GM12878 (cell line): ENCODE data around the gene RPL18. TPM values are rescaled to one million over a fixed set of nuclear protein-coding genes. Genes with fewer than 3 reads are reported as not detected.

Experiments
- ASH2L ChIP-seq: fragments of 300-600, 200-600 bp; sonication (generic); IDR thresholded peaks from 2 replicates; pipeline ENCODE4 v1.6.1; 2017; ENCODE audit warnings: low read depth, mild to moderate bottlenecking, borderline replicate concordance
- ATF3 ChIP-seq: IDR thresholded peaks from 2 replicates; pipeline ENCODE4 v1.6.1; 2011; ENCODE audit warnings: low read depth, mild to moderate bottlenecking, low read length, moderate library complexity, borderline replicate concordance; ENCODE audit errors: extremely low read depth
- BMI1 ChIP-seq: fragments of 450-650 bp; IDR thresholded peaks from 2 replicates; pipeline ENCODE4 v1.6.1; 2016; ENCODE audit warnings: mild to moderate bottlenecking, moderate library complexity, borderline replicate concordance
- CHD2 ChIP-seq: IDR thresholded peaks from 2 replicates; pipeline ENCODE4 v1.6.1; 2011; ENCODE audit warnings: low read depth, low read length, improper control_type of control experiment, borderline replicate concordance
- CUX1 ChIP-seq: IDR thresholded peaks from 2 replicates; pipeline ENCODE4 v1.6.1; 2012; ENCODE audit warnings: improper control_type of control experiment, low read depth, low read length; ENCODE audit not compliant: insufficient replicate concordance
- DPF2 ChIP-seq: fragments of 450-650 bp; IDR thresholded peaks from 2 replicates; pipeline ENCODE4 v1.6.1; 2017; ENCODE audit warnings: mild to moderate bottlenecking
- KAT2A ChIP-seq: conservative IDR thresholded peaks from 2 replicates; pipeline ENCODE4 v1.6.1; 2011; ENCODE audit warnings: low read depth, low read length; ENCODE audit not compliant: control insufficient read depth
- LARP7 ChIP-seq: fragments of 450-650 bp; IDR thresholded peaks from 2 replicates; pipeline ENCODE4 v1.6.1; 2017; ENCODE audit warnings: mild to moderate bottlenecking
- PBX3 ChIP-seq: IDR thresholded peaks from 2 replicates; pipeline ENCODE4 v1.6.1; 2011; ENCODE audit warnings: mild to moderate bottlenecking, low read depth, low read length, moderate library complexity; ENCODE audit not compliant: insufficient replicate concordance
- POLR2AphosphoS5 ChIP-seq: IDR thresholded peaks from 2 replicates; pipeline ENCODE4 v1.6.1; 2011; ENCODE audit warnings: mild to moderate bottlenecking, low read length, inconsistent platforms
- POU2F2 ChIP-seq: IDR thresholded peaks from 3 replicates; pipeline ENCODE4 v1.6.1; 2011; ENCODE audit warnings: low read depth, mild to moderate bottlenecking, low read length, borderline replicate concordance
- RCOR1 ChIP-seq: conservative IDR thresholded peaks from 2 replicates; pipeline ENCODE4 v1.6.1; 2012; ENCODE audit warnings: low read depth, low read length, improper control_type of control experiment
- SMAD5 ChIP-seq: IDR thresholded peaks from 2 replicates; pipeline ENCODE4 v1.6.1; 2016; ENCODE audit warnings: antibody characterized with exemption, low read depth
- STAT1 ChIP-seq: fragments of 450-650 bp; conservative IDR thresholded peaks from 2 replicates; pipeline ENCODE4 v1.6.1; 2014; ENCODE audit warnings: antibody characterized with exemption, mild to moderate bottlenecking
- STAT3 ChIP-seq: IDR thresholded peaks from 2 replicates; pipeline ENCODE4 v1.6.1; 2011; ENCODE audit warnings: low read depth, low read length, improper control_type of control experiment
- TCF3 ChIP-seq: IDR thresholded peaks from 2 replicates; pipeline ENCODE4 v1.6.1; 2012; ENCODE audit warnings: low read depth, mild to moderate bottlenecking, low read length, borderline replicate concordance; ENCODE audit not compliant: insufficient read depth
- WRNIP1 ChIP-seq: IDR thresholded peaks from 2 replicates; pipeline ENCODE4 v1.6.1; 2011; ENCODE audit warnings: low read depth, low read length, improper control_type of control experiment, borderline replicate concordance
- ZBTB33 ChIP-seq: fragments of 450-650 bp; IDR thresholded peaks from 2 replicates; pipeline ENCODE4 v1.6.1; 2017; ENCODE audit warnings: mild to moderate bottlenecking
- ZNF384 ChIP-seq: IDR thresholded peaks from 2 replicates; pipeline ENCODE4 v1.6.1; 2012; ENCODE audit warnings: low read depth, mild to moderate bottlenecking, low read length, improper control_type of control experiment, borderline replicate concordance
- polyA plus RNA-seq, 11 experiments: library from polyadenylated mRNA; depleted of rRNA in 4 of 11; unstranded in 6 of 11; stranded (reverse) in 5 of 11; fragments of >200 nt; fragmentation: Nextera tagmentation in 4 of 11; fragmentation: Illumina TruSeq in 1 of 11; extraction: Ambion mirVana in 4 of 11; extraction: Trizol in 1 of 11; gene quantifications; 1 replicate in 1 of 11; 2 replicates in 10 of 11; pipeline versions ENCODE4 v1.2.1 to v1.2.3, GENCODE V29; 2011 to 2016; ENCODE audit warnings: inconsistent platforms in 2 of 11, missing spikeins in 2 of 11, low read depth in 1 of 11
- total RNA-seq, 4 experiments: library from RNA; depleted of rRNA in 3 of 4; stranded (reverse); fragments of >200 nt in 3 of 4; fragmentation: Illumina TruSeq in 1 of 4; extraction: Trizol in 1 of 4; gene quantifications; 2 replicates each; pipeline versions ENCODE4 v1.2.1 to v1.2.3, GENCODE V29; 2013 to 2021
- TF ChIP-seq, protein P1 (sequence below): IDR thresholded peaks from 2 replicates; pipeline ENCODE4 v1.6.1; 2012; ENCODE audit warnings: low read depth, low read length, improper control_type of control experiment

The RPL18 gene
- total and polyA plus RNA-seq, 10 of the 15 experiments (the other 5 are each of a cell fraction or from before 2014, with no cell fraction given) = 393 to 4,267 (median 2,019) TPM

DNA sequence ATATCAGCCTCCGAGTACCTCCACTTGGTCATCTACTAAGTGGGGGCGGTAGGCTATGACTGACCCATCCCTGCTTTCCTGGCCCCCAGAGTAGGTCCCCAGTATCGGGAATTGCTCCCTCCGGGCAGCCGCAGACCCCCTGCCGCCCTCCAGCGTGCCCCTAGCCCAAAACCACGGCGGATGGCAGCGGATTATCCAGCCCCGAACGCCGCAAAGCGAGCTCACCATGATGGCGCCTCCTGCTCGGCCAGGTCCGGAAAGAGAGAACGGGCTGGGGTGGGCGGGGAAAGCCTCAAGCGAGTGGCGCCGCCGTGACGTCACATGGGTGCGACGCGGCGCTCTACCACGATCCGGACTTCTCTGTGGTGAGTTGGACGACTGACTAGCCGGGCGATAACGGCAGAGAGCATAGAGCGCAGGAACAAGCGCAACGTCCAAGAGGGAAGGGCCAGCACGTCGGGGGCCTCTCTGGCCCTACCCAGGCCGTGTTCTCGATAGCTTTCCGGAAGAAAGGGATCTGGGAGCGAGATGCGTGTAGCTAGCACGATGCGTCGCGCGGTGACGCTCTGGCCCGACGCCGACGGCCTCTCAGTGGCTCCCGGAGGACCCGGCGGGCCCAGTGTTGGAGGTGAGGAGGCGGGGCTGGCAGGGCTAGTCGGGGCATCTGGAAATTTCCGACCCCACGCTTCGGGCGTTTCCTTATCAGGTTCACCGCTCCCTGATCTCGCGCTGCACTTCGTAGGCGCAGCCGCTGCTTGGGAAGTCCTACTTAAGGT lies at the start of gene RPL18, which contains the start of gene SPHK2 (continued):
- TF ChIP-seq SMAD5 (peak; percentile 95), POU2F2 (peak; percentile 90), BMI1 (no peak), POLR2AphosphoS5 (peak; percentile 99), LARP7 (no peak; the same call in 1 of the 2 replicates), CHD2 (peak; percentile 81; the same call in 1 of the 2 replicates), ASH2L (0 out of 2 replicates have a peak, but pooled peaks have one; percentile 73), ATF3 (peak; percentile 87), PBX3 (no peak), ZNF384 (no peak), WRNIP1 (no peak), DPF2 (no peak), STAT1 (peak; percentile 62; the same call in 1 of the 2 replicates), STAT3 (no peak), KAT2A (no peak), TCF3 (peak; percentile 70; the same call in 1 of the 2 replicates), ZBTB33 (no peak), RCOR1 (no peak), CUX1 (no peak)
- TF ChIP-seq, protein P1, sequence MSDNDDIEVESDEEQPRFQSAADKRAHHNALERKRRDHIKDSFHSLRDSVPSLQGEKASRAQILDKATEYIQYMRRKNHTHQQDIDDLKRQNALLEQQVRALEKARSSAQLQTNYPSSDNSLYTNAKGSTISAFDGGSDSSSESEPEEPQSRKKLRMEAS = peak; percentile 68; the same call in 1 of the 2 replicates
